GM18909 (cell line): ENCODE measurements around the gene PPP1R3A.

Source experiments
- ATAC-seq: cut with Tn5 transposase; IDR thresholded peaks from one replicate; pipeline ENCODE4 v1.9.1; 2021; ENCODE audit warnings: mild to moderate bottlenecking; ENCODE audit not compliant: unreplicated experiment, poor library complexity

Gene PPP1R3A

GRCh38 chr7:113890331-113891030 lies 28.3 kb downstream of the PPP1R3A start:
- ATAC-seq, result no peak

- no peak for ATAC-seq
These were observed 35.7 kb downstream of the PPP1R3A start for GRCh38 chr7:113883096-113883495.

GRCh38 chr7:113880559-113880958 lies 38.2 kb downstream of the PPP1R3A start:
- no peak for ATAC-seq

- ATAC-seq, result no peak
These were observed 40.3 kb downstream of the PPP1R3A start for GRCh38 chr7:113878394-113878992.

- no peak for ATAC-seq
These were observed 43.6 kb downstream of the PPP1R3A start for GRCh38 chr7:113875224-113875623.

- no peak for ATAC-seq
These were observed 45.2 kb downstream of the PPP1R3A start for GRCh38 chr7:113873554-113874151.

- no peak for ATAC-seq
These were observed 45.8 kb downstream of the PPP1R3A start for GRCh38 chr7:113872981-113873380.

- ATAC-seq, result no peak
These were observed 51.5 kb downstream of the PPP1R3A start for GRCh38 chr7:113867325-113867724.

GRCh38 chr7:113856010-113856409 lies 62.8 kb downstream of the PPP1R3A start:
- no peak for ATAC-seq

- ATAC-seq, result no peak
These were observed 77.9 kb downstream of the PPP1R3A start for GRCh38 chr7:113840954-113841353.

- no peak for ATAC-seq
These were observed 83.4 kb downstream of the PPP1R3A start for GRCh38 chr7:113835367-113835766.

- no peak for ATAC-seq
These were observed 86.5 kb downstream of the PPP1R3A start for GRCh38 chr7:113832196-113832745.

GRCh38 chr7:113831556-113831955 lies 87.3 kb downstream of the PPP1R3A start:
- ATAC-seq, result no peak

GRCh38 chr7:113828581-113828980 lies 90.2 kb downstream of the PPP1R3A start:
- no peak for ATAC-seq
